GM12878 (cell line): ENCODE results near the gene MTHFR. TPM values are rescaled to one million over a fixed set of nuclear protein-coding genes. Genes with fewer than 3 reads are reported as not detected.

Source experiments
- ATAC-seq: fragments of 200-7000 bp; cut with Tn5 transposase; 3 replicates; pipeline ENCODE4 v1.9.1; 2020; ENCODE audit warnings: mild to moderate bottlenecking, moderate library complexity
- BruUV-seq: library from RNA; stranded (reverse); fragments of 400-500 nt; replicated peaks from 2 replicates; lab custom pipeline; 2021; lab: Mats Ljungman, UMichigan
- CTCF ChIA-PET: fragments of 300-600 bp; sonication (Branson Sonifier 250); formaldehyde crosslinking; extraction: SDS; loops from one replicate; lab custom pipeline; 2021; ENCODE audit warnings: inconsistent platforms; lab: Yijun Ruan, JAX
- POLR2A ChIA-PET: fragments of 350-600 bp; formaldehyde crosslinking; extraction: SDS; loops from one replicate; lab custom pipeline; 2021; ENCODE audit warnings: inconsistent platforms; lab: Charles Lee
- RAD21 ChIA-PET: fragments of 300-600 bp; sonication (Branson Sonifier 250); formaldehyde crosslinking; loops from one replicate; lab custom pipeline; 2023; ENCODE audit warnings: antibody characterized with exemption; ENCODE audit not compliant: unreplicated experiment; lab: Charles Lee
- SMC1A ChIA-PET: fragments of 300-600 bp; sonication (Branson Sonifier 250); formaldehyde crosslinking; loops from one replicate; lab custom pipeline; 2023; ENCODE audit not compliant: unreplicated experiment, uncharacterized antibody; lab: Charles Lee
- DNase-seq: peaks from one replicate; pipeline ENCODE4 v3.0.0-alpha.2; 2011; ENCODE audit warnings: low read depth, low spot score
- FAIRE-seq: peaks from 3 replicates; lab custom pipeline; 2011; peaks lifted over from hg19 to GRCh38; lab: Jason Lieb, UNC
- H2AFZ ChIP-seq: 2 replicates; pipeline ENCODE4 v1.6.0; 2011; ENCODE audit warnings: low read depth, low read length, control low read depth; ENCODE audit not compliant: control insufficient read depth
- H3K27ac ChIP-seq: 2 replicates; pipeline ENCODE4 v1.5.1; 2011; ENCODE audit warnings: control low read depth; ENCODE audit not compliant: control insufficient read depth, insufficient read depth
- H3K27me3 ChIP-seq, 2 experiments: replicated peaks in 1 of 2; 2 replicates each; pipeline versions ENCODE4 v1.6.0 to v1.6.1; 2011; ENCODE audit warnings: low read length in 1 of 2; ENCODE audit not compliant: control insufficient read depth in 2 of 2, insufficient read depth in 2 of 2
- H3K36me3 ChIP-seq, 2 experiments: 2 replicates each; pipeline ENCODE4 v1.5.1; 2011; ENCODE audit warnings: low read length in 1 of 2; ENCODE audit not compliant: control insufficient read depth in 2 of 2, insufficient read depth in 2 of 2
- H3K4me1 ChIP-seq: 2 replicates; pipeline ENCODE4 v1.6.1; 2011; ENCODE audit warnings: mild to moderate bottlenecking, low read length, moderate library complexity, mixed read lengths; ENCODE audit not compliant: control insufficient read depth, insufficient read depth
- H3K4me2 ChIP-seq: 2 replicates; pipeline ENCODE4 v1.6.0; 2011; ENCODE audit warnings: control low read depth; ENCODE audit not compliant: control insufficient read depth, insufficient read depth
- H3K4me3 ChIP-seq: fragments of 200-600 bp; sonication (generic); 2 replicates; pipeline ENCODE4 v1.5.1; 2016
- H3K79me2 ChIP-seq: 2 replicates; pipeline ENCODE4 v1.6.0; 2011; ENCODE audit warnings: low read length; ENCODE audit not compliant: control insufficient read depth, insufficient read depth
- H3K9ac ChIP-seq: 2 replicates; pipeline ENCODE4 v1.8.0; 2011; ENCODE audit warnings: low read length, control low read depth, mixed read lengths; ENCODE audit not compliant: control insufficient read depth, insufficient read depth
- H3K9me3 ChIP-seq: replicated peaks from 3 replicates; pipeline ENCODE4 v1.5.1; 2011; ENCODE audit warnings: mild to moderate bottlenecking, low read length; ENCODE audit not compliant: control insufficient read depth, insufficient read depth
- H4K20me1 ChIP-seq: 2 replicates; pipeline ENCODE4 v1.6.0; 2011; ENCODE audit not compliant: control insufficient read depth, insufficient read depth
- CEBPB ChIP-seq, 2 experiments: fragments of 150-350 bp in 1 of 2; IDR thresholded peaks; 2 replicates each; pipeline ENCODE4 v1.6.1; 2012 to 2014; ENCODE audit warnings: low read depth in 2 of 2, low read length in 2 of 2, borderline replicate concordance in 1 of 2, inconsistent platforms in 1 of 2
- CHD4 ChIP-seq: fragments of 200-600 bp; sonication (generic); IDR thresholded peaks from 2 replicates; pipeline ENCODE4 v1.6.1; 2016; ENCODE audit warnings: mild to moderate bottlenecking
- HDAC6 ChIP-seq: fragments of 200-600 bp; sonication (generic); IDR thresholded peaks from one replicate; pipeline ENCODE4 v1.8.0; 2017; ENCODE audit warnings: antibody characterized with exemption; ENCODE audit not compliant: unreplicated experiment
- IKZF1 ChIP-seq: fragments of 450-650 bp; conservative IDR thresholded peaks from 2 replicates; pipeline ENCODE4 v1.6.1; 2017; ENCODE audit warnings: antibody characterized with exemption, mild to moderate bottlenecking
- JUND ChIP-seq: IDR thresholded peaks from 2 replicates; pipeline ENCODE4 v1.6.1; 2012; ENCODE audit warnings: low read depth, mild to moderate bottlenecking, low read length, improper control_type of control experiment, moderate library complexity
- KAT2A ChIP-seq: conservative IDR thresholded peaks from 2 replicates; pipeline ENCODE4 v1.6.1; 2011; ENCODE audit warnings: low read depth, low read length; ENCODE audit not compliant: control insufficient read depth
- KDM1A ChIP-seq: fragments of 200-600 bp; sonication (generic); IDR thresholded peaks from 2 replicates; pipeline ENCODE4 v1.6.1; 2016; ENCODE audit warnings: borderline replicate concordance
- MTA3 ChIP-seq: IDR thresholded peaks from 2 replicates; pipeline ENCODE4 v1.6.1; 2012; ENCODE audit warnings: low read length, inconsistent platforms, borderline replicate concordance
- NBN ChIP-seq: fragments of 450-650 bp; IDR thresholded peaks from 2 replicates; pipeline ENCODE4 v1.6.1; 2016
- NR2F1 ChIP-seq: fragments of 450-650 bp; conservative IDR thresholded peaks from 2 replicates; pipeline ENCODE4 v1.6.1; 2017; ENCODE audit warnings: mild to moderate bottlenecking
- SP1 ChIP-seq: IDR thresholded peaks from one replicate; pipeline ENCODE4 v1.6.1; 2011; ENCODE audit warnings: low read depth, low read length
- SREBF2 ChIP-seq: IDR thresholded peaks from 2 replicates; pipeline ENCODE4 v1.6.1; 2012; ENCODE audit warnings: mild to moderate bottlenecking, low read length
- TCF12 ChIP-seq: IDR thresholded peaks from 2 replicates; pipeline ENCODE4 v1.6.1; 2011; ENCODE audit warnings: low read depth, mild to moderate bottlenecking, low read length
- ZBED1 ChIP-seq: IDR thresholded peaks from 2 replicates; pipeline ENCODE4 v1.6.1; 2016; ENCODE audit warnings: borderline replicate concordance
- WGBS: methylation state at CpG from one replicate; pipeline ENCODE4 v1.1.6; 2016; ENCODE audit warnings: low lambda C conversion rate; ENCODE audit not compliant: insufficient replicate concordance, insufficient coverage; ENCODE audit errors: missing lambda C conversion rate; 5-methylcytosine and 5-hydroxymethylcytosine counted together
- in situ Hi-C: fragments of 300-500 bp; cut with MboI; formaldehyde crosslinking; loops from 9 replicates; pipeline ENCODE4 v1.14.3; 2018; ENCODE audit warnings: mixed read lengths
- intact Hi-C: fragments of 100-400 bp; cut with micrococcal nuclease; formaldehyde crosslinking; loops from one replicate; pipeline ENCODE4 v1.14.2; 2022; ENCODE audit not compliant: unreplicated experiment
- polyA plus RNA-seq, 11 experiments: library from polyadenylated mRNA; depleted of rRNA in 4 of 11; unstranded in 6 of 11; stranded (reverse) in 5 of 11; fragments of >200 nt; fragmentation: Nextera tagmentation in 4 of 11; fragmentation: Illumina TruSeq in 1 of 11; extraction: Ambion mirVana in 4 of 11; extraction: Trizol in 1 of 11; gene quantifications; 1 replicate in 1 of 11; 2 replicates in 10 of 11; pipeline versions ENCODE4 v1.2.1 to v1.2.3, GENCODE V29; 2011 to 2016; ENCODE audit warnings: inconsistent platforms in 2 of 11, missing spikeins in 2 of 11, low read depth in 1 of 11
- total RNA-seq, 4 experiments: library from RNA; depleted of rRNA in 3 of 4; stranded (reverse); fragments of >200 nt in 3 of 4; fragmentation: Illumina TruSeq in 1 of 4; extraction: Trizol in 1 of 4; gene quantifications; 2 replicates each; pipeline versions ENCODE4 v1.2.1 to v1.2.3, GENCODE V29; 2013 to 2021

MTHFR gene
- total and polyA plus RNA-seq, 10 of the 15 experiments (the other 5 are each of a cell fraction or from before 2014, with no cell fraction given) = 1.0 to 16.8 (median 9.4) TPM

DNA sequence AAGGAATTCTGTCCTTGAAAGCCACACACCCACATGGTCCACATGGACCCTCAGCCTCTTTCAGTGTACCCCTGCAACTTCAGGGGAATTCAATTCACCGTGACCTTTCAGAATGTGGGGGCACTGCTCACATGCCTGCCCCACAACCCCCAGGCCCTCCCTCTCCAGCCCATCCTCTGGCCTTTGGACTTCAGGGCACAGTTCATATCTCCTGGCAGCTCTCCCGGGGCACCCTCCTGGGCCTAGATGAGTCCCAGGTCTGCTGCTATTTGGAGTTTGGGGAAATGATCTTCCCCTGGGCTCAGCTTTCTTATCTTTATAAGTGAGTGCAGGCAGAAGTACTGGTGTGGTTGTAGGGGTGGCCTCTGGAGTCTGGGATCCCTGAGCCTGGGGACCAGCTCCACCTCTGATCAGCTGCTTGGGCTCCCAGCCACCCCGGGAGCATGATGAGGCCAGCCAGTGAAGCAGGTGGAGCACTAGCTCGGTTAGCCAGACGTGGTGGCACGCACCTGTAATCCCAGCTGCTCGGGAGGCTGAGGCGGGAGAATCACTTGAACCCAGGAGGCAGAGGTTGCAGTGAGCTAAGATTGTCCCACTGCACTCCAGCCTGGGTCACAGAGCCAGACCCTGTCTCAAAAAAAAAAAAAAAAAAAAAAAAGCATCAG lies 28.0 kb downstream of the MTHFR start:
- Histone ChIP-seq H2AFZ (no peak overlapping the region), H3K4me3 (no peak overlapping the region), H3K4me1 (no peaks in the 10 kb centered on the region), H3K9me3 (no peaks in the 10 kb centered on the region), H3K79me2 (no peaks in the 10 kb centered on the region), H3K36me3 (no peaks in the 10 kb centered on the region), H3K4me2 (no peak overlapping the region), H3K9ac (no peak overlapping the region), H3K27ac (no peak overlapping the region), H3K27me3 (no peaks in the 10 kb centered on the region), H4K20me1 (no peaks in the 10 kb centered on the region)
- SMC1A ChIA-PET = no interaction called here
- 39% methylated on average over 7 of the region's 8 CpGs for WGBS
- CTCF ChIA-PET = interaction anchor here (0.6 kb wide), 1 partner anchor 383 kb away, joined by 3 read pairs; no protein-coding TSS in a partner anchor
- RAD21 ChIA-PET = no interaction called here
- in situ Hi-C loops (no loop called here), intact Hi-C loops (no loop called here)
- no peak for DNase-seq
- TF ChIP-seq CHD4 (no peak), KDM1A (no peak), CEBPB (IDR thresholded peaks at IDR 0.05; ENCODE audit: borderline replicate concordance in 1 of 2, low read depth in 2 of 2, low read length in 2 of 2) (no peak), NBN (no peak), HDAC6 (no peak), JUND (no peak), ZBED1 (no peak), TCF12 (no peak), NR2F1 (no peak), IKZF1 (no peak), SP1 (no peak), MTA3 (no peak), KAT2A (no peak), SREBF2 (no peak)
- POLR2A ChIA-PET = no interaction called here
- no TSS peak for BruUV-seq
- no peak for ATAC-seq
- FAIRE-seq = no peak
